HG03097 (cell line): ENCODE data around the gene CRABP2.

Experiments
- ATAC-seq: cut with Tn5 transposase; IDR thresholded peaks from one replicate; pipeline ENCODE4 v1.9.1; 2021; ENCODE audit not compliant: unreplicated experiment, low FRiP score

CRABP2 gene

DNA sequence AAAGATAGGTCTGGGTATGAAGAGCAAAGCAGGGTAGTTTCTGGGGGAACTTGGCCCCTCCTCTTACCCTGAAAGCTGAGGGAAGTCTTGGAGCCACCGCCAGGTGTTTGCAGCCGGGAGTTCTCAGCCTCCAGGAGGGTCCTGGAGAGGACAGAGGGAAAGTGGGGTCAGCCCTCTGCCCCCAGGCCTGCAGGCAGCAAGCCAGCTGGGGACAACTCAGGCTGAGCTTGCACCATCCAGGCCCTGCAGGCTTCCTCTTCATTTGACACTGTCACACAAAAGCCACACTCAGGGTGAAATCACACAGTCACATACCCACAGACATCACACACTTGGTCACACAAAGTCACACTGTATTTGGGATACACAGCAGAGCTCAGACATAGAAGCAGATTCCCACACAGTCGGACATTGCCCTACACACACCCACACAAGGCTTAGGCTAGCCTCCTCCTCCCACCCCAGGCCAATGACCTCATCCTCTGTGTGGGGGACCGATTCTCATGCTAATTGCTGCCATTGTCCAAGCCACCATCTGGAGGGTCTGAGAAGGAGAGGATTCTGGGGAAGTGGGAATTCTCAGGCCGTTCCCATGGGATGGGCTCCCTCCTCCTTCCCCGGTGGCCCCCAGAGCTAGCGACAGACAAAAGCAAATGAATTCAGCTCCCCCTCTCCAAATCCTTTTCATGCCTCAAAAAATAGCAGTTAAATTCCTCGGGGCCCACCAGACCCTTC, 31.8 kb downstream of the CRABP2 start:
- no peak for ATAC-seq

DNA sequence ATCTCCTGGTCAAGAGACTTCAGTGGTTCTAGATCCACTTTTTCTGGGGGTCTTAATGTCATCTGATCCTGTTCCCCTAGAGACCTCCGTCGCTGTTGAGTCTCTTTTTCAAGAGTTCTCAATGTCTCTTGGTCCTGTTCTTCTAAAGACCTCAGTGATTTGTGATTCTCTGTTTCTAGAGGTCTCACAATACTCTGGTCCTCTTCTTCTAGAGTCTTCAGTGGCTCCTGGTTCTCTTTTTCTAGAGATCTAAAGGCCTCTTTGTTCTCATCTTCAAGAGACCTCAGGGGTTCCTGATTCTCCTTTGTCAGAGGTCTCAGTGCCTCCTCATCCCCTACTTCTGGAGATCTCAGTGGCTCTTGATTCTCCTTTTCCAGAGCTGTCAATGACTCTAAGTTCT, 33.6 kb downstream of the CRABP2 start:
- no peak for ATAC-seq

GRCh38 chr1:156670791-156671190, 34.6 kb downstream of the CRABP2 start:
- ATAC-seq, result no peak

DNA sequence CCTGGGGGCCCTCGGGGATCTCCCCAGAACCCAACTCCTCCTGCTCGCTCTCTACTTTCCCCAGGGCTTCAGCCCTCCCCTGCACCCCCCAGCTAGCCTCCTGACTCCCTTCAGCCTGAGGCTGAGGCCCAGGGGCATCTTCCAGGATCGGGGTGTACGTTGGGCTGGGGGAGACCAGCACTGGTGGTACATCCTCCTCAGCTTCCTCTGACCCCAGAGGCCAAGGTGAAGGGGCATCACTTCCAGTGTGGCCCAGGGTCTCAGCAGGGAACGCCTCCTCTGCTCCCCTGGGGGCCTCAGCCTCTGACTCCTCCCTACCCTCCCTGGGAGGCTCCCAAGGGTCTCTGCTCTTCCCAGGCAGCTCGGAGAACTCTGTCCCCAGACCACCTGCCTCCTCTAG, 35.0 kb downstream of the CRABP2 start:
- no peak for ATAC-seq

- no peak for ATAC-seq
These were observed 35.6 kb downstream of the CRABP2 start for GRCh38 chr1:156669794-156670193.

DNA sequence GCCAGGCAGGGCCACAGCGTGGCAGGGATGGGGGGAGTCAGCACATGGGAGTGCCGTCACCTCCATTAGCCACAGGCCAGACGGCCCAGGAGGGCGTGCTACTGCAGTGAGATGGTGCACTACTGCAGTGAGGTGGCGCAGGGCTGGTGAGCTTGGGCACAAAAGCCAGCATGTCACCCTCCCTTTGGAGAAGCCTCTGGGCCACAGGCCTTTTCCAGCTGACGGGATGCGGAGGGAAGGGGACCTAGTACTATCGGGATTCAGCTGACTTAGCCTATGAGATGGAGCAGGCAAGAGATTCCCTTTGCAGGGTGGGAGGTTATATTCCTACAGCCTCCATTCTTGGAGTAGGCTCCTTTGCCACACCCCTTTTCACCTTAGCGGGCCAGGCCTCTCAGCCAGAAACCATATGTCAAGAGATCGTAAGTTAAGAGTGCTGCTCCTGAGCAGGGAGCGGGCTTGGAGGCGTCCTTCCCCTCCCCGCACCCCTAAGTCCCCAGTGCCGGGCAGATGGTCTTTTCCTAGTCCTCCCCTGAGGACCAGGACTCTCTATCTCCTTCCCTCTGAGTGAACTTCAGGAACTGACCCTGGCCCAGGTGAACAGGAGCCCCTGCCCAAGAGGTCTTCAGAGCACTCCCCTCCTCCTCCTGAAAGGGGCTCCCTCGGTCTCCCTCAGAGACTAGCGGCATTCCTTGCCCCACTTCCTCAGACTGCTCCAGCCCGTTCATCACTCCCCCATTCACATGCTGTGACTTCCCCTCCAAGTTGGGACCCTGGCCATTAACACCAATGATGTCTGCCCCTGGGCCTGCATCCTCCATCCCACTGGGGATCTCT, 36.4 kb downstream of the CRABP2 start:
- no peak for ATAC-seq

GRCh38 chr1:156667968-156668709, 37.2 kb downstream of the CRABP2 start:
- ATAC-seq, result no peak

GRCh38 chr1:156667610-156667967, 37.8 kb downstream of the CRABP2 start:
- no peak for ATAC-seq

DNA sequence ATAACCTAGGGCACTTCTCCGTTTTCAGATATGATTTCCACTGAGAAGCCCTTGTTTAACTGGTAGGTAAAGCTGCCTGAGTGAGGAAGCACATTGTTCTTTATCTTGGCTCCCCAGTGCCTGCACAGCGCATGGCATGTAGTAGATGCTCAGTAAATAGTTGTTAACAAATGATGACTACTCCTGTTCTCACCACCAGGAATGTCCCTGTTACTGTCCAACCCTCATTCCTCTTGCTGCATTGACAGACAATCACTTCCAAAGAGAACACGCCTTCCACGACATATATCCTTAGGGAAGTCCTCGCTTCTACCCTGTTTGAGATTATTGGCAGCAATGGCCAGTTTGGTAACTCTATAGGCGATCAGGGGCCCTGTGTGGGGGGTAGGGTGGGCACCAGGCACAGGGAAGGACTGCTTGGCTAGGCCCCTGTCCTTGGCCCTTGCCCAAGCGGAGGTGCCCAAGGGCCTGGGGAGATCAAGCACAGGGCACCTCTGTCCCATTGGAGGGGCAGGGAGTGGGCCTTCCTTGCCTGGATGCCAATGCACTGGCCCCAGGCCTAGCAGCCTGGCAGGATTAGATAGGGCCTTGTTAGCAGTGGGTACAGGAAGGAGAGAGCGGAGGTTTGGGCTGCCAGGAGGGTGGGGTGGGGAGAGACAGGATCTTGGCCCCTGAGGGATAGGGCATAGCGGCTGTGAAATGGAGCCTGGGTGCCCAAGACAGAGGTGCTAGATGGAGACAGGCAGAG, 38.3 kb downstream of the CRABP2 start:
- ATAC-seq, result no peak

- ATAC-seq, result no peak
These were observed 39.8 kb downstream of the CRABP2 start for GRCh38 chr1:156665539-156665938.

- no peak for ATAC-seq
These were observed 40.5 kb downstream of the CRABP2 start for GRCh38 chr1:156664767-156665411.

DNA sequence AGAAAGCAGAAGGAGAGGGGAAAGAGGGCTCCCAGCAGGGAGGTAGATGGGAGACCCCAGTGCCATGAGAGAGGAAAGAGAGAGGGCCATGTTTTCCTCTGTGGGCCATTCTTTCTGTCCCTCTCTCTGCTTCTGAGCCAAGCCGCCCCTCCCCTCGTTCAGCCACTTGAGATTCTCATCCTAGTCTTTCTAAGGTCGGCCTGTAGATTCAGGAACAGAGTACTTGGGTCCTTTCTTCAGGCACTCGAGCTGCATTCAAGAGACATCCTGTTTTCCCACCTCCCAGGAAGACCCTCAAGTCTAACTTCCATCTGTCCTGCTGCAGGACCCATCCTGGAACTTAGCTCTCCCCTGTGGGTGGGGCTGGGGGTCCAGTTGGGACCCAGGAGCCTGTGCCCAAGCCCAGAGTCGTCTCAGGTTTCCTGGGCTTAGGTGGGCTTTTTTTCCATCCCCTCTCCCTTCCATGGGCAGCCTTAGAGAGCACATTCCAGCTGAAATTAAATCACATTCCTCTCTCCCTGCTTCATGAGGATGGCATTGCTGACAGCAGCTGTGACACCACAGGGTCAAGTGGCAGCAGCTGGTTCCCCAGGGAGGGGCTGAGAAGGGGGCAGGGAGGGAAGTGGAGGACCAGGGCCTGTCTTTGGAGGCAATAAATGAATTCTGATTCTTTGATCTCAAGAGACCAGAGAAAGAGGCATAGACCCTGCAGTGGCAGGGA, 41.2 kb downstream of the CRABP2 start:
- ATAC-seq, result no peak

GRCh38 chr1:156663178-156663577, 42.2 kb downstream of the CRABP2 start:
- ATAC-seq, result no peak

GRCh38 chr1:156662800-156663055, 42.7 kb downstream of the CRABP2 start:
- no peak for ATAC-seq

DNA sequence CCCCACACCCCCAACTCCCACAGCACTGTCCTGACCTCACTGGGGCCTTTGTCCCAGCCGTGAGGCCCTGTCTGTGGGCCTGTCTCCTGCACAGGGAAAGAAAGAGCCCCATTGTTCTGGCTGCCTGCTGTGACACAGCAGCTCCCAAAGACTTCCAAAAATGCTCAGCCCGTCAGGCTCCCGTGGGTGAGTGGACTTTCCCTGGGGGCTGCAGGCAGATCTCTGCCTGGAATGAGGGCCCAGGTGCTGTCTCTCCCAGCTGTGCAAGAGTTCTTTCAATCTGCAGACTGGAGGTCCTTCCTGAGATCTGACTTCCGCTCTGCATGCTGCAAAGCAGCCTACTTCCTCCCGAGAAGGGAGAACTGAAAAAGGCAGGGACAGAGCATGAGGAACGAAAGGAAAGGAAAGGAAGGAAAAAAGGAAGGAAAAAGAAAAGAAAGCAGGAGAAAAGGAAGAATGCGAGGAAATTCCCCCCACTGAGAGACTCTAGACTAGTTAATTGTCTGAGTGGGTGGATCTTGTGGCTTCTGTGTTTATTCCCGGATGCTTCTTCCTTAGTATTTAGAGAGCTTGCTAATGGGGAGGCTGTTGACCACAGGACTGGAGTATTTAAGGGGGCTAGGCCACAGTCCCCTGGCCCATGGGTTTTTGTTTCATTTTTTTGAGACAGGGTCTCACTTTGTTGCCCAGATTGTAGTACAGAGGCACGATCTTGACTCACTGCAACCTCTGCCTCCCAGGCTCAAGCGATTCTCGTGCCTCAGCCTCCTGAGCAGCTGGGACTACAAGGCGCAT, 43.2 kb downstream of the CRABP2 start:
- ATAC-seq, result no peak

DNA sequence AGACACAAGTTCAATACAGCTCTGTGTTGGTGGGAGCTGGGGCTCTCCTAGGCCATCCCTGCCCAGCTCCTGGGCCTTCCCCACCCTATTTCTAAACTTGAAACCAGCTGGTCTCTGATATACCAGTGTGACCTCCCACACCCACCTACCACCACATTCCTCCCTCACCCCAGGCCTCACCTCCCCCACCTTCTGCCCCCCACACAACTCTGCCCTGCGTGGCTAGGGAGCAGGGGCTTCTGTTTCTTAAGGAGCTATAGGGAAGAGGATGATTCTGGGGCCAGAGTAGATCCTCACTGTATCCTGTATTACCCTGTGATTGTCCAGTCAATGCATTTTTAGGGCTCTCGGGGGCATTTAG, 44.7 kb downstream of the CRABP2 start:
- no peak for ATAC-seq

- ATAC-seq, result peak; percentile 61
These were observed 45.2 kb downstream of the CRABP2 start for GRCh38 chr1:156659988-156660751.

GRCh38 chr1:156659661-156659987, 45.8 kb downstream of the CRABP2 start:
- no peak for ATAC-seq
